T-helper 1 cell treated with Interleukin-12 subunit alpha and Interleukin-12 subunit beta and Interleukin-4 antibody, amounts not matched to agents 30 μg/mL and 1 μg/mL, for 36 hours (primary cell): ENCODE data around the gene PKNOX2.
A peak's percentile ranks its signal among the peaks of the same experiment; 100 is the strongest.

Experiments used
- H3K27ac Mint-ChIP-seq: one replicate; pipeline ENCODE4 v1.8.0; 2021; ENCODE audit warnings: mild to moderate bottlenecking, mixed read lengths
- H3K27me3 Mint-ChIP-seq: one replicate; pipeline ENCODE4 v1.8.0; 2021; ENCODE audit warnings: low read depth, mixed read lengths
- H3K36me3 Mint-ChIP-seq: one replicate; pipeline ENCODE4 v1.8.0; 2021; ENCODE audit warnings: low read depth, mixed read lengths
- H3K4me1 Mint-ChIP-seq: one replicate; pipeline ENCODE4 v1.8.0; 2021; ENCODE audit warnings: low read depth, mixed read lengths
- H3K4me3 Mint-ChIP-seq: one replicate; pipeline ENCODE4 v1.8.0; 2021; ENCODE audit warnings: mild to moderate bottlenecking, moderate library complexity, mixed read lengths
- H3K9me3 Mint-ChIP-seq: one replicate; pipeline ENCODE4 v1.8.0; 2021; ENCODE audit warnings: mixed read lengths

PKNOX2 gene

DNA sequence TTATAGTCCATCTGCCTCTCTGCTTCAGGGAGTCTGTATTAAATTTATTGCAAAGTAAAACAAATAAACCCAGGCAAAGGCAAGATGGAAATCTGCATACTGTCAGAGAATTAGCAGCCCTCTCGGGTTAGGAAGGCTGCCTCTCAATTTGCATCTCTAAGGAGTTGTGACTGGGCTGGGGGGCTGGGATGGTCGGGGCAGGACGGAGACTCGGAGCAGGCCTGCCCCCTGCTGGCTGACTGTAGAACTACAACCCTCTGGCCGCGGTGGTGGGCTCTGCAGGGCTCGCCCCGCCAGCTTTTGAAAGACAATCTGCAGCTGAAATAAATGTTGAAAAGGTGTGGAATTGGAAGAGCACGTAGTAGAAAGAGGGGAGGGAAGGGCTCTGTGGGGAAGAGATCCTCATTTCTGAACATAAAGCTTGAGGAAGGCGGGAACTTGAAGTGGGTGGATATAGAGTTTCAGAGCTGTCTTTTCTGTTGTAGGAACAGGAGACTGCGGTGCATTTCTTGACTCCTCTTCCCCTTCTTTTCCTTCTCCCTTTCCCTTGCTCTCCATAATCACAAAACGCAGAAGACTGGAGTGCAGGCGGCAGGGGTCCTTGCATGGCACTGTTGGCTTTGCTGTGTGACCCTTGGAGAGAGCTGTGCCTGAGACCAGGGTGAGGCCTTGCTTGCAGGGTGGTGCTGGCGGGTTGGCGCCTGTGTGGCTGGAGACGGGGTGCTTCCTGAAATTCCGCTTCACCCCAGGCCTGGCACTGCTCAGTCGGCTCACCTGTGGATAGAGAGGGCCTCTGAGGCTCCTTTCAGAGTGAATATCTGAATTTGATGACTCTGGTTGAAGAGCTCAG is 22.6 kb upstream of the PKNOX2 start:
- Mint-ChIP-seq H3K27me3 (peaks cover 20% of the 10 kb centered on the region), H3K9me3 (no peaks in the 10 kb centered on the region), H3K4me1 (peaks cover 2% of the 10 kb centered on the region), H3K36me3 (no peaks in the 10 kb centered on the region), H3K27ac (no peak overlapping the region), H3K4me3 (no peak overlapping the region)

DNA sequence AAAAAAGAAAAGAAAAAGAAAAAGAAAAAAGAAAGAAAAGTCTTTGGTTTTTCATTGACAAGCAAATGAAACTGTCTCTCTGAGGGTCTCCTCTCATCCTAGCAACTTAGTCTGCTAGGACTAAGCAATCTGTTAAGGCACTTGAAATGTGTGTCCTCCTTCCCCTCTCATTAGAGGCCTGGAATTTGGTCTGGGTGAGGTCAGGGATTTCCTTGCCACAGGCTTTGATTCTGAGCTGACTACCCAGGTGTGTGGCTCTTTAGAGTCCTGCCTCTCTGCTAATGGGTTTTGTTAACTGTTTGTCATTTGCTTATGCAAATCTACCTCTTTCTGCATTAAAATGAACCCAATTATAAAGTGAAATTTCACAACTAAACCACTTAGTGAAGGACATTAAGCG is 18.3 kb upstream of the PKNOX2 start:
- H3K4me1 Mint-ChIP-seq = peaks cover 2% of the 10 kb centered on the region
- H3K36me3 Mint-ChIP-seq = no peaks in the 10 kb centered on the region
- no peak overlapping the region for H3K27ac Mint-ChIP-seq
- no peaks in the 10 kb centered on the region for H3K9me3 Mint-ChIP-seq
- H3K4me3 Mint-ChIP-seq = no peak overlapping the region
- peaks cover 17% of the 10 kb centered on the region for H3K27me3 Mint-ChIP-seq

DNA sequence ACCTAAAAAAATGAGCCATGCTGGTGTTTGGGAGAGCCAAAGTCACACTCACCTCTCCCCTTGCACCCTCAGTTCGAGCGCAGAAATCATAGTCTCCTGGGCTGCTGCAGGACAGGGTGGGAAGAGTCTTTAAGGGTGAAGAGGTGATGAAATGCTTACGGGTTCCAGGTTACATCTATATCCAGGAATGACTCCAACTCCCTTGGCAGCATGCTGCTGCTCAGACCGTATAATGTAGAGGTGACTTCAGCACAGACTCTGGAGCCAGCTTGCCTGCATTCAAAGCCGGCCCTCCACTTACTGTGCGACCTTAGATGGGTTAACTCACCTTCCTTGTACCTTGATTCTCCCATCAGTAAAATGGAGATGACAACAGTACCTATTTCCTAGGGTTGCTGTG is 17.3 kb upstream of the PKNOX2 start:
- H3K9me3 Mint-ChIP-seq = no peaks in the 10 kb centered on the region
- peaks cover 14% of the 10 kb centered on the region for H3K27me3 Mint-ChIP-seq
- H3K27ac Mint-ChIP-seq = no peak overlapping the region
- no peaks in the 10 kb centered on the region for H3K4me1 Mint-ChIP-seq
- no peaks in the 10 kb centered on the region for H3K36me3 Mint-ChIP-seq
- no peak overlapping the region for H3K4me3 Mint-ChIP-seq

DNA sequence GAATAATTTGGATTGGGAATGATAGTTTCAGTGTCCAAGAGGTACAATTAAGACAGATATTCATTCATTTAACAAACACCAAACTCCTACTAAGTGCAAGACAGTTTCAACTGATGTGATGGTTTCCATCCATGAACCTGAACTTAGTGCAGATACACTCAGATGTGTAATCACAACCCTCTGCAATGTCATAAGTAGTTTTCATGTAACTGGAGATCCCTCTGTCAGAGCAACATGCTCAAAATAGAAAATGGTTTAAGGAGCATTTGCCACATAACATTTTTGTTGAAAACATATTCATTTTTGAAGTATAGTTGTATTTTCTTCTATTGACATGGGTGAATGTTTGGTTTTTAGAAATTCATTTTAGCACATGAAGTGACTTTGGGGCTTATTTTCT is 16.5 kb upstream of the PKNOX2 start:
- no peaks in the 10 kb centered on the region for H3K9me3 Mint-ChIP-seq
- H3K4me3 Mint-ChIP-seq = no peak overlapping the region
- no peaks in the 10 kb centered on the region for H3K4me1 Mint-ChIP-seq
- H3K27ac Mint-ChIP-seq = no peak overlapping the region
- H3K36me3 Mint-ChIP-seq = no peaks in the 10 kb centered on the region
- H3K27me3 Mint-ChIP-seq = peaks cover 14% of the 10 kb centered on the region

DNA sequence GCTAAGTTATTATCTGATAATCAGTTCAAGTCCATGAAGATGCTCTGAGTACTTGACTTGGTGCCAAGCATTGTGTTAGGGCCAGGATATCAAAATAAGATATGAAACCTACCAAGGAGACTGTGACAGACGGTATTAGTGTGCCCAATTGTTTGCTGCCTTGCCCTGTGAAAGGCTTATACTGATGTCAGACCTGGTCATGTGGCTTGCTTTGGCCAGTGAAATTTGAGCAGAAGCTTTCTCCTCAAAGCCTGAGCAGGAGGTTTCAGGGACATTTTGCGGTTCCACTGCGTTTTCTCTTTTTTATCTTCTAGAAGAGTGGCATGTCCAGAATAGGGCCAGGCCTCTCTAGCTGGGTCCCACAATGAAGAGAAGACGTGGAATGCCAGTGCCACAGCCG is 15.8 kb upstream of the PKNOX2 start:
- H3K9me3 Mint-ChIP-seq = no peaks in the 10 kb centered on the region
- no peak overlapping the region for H3K4me3 Mint-ChIP-seq
- peaks cover 14% of the 10 kb centered on the region for H3K27me3 Mint-ChIP-seq
- H3K27ac Mint-ChIP-seq = no peak overlapping the region
- no peaks in the 10 kb centered on the region for H3K4me1 Mint-ChIP-seq
- no peaks in the 10 kb centered on the region for H3K36me3 Mint-ChIP-seq

DNA sequence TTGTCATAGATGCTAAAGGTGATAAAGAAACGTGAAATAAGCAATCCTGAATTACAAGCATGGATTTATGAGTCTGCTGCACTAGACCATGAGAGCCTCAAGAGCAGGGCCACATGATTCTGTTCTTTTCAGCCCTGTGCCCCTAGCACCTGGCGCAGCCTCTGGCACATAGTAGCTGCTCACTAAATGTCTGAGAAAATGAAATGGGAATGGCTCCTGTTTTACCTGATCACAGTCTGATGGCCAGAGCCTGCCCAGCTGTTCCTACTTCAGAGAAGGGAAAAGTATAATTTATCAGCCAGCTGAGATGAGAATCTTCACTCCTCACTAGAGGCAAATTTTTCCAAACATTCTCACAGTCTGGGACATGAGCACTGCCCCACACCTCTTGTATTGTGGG is 10.7 kb upstream of the PKNOX2 start:
- H3K4me3 Mint-ChIP-seq = no peak overlapping the region
- H3K4me1 Mint-ChIP-seq = no peaks in the 10 kb centered on the region
- peaks cover 8% of the 10 kb centered on the region for H3K9me3 Mint-ChIP-seq
- no peaks in the 10 kb centered on the region for H3K36me3 Mint-ChIP-seq
- peaks cover 23% of the 10 kb centered on the region for H3K27me3 Mint-ChIP-seq
- no peak overlapping the region for H3K27ac Mint-ChIP-seq

DNA sequence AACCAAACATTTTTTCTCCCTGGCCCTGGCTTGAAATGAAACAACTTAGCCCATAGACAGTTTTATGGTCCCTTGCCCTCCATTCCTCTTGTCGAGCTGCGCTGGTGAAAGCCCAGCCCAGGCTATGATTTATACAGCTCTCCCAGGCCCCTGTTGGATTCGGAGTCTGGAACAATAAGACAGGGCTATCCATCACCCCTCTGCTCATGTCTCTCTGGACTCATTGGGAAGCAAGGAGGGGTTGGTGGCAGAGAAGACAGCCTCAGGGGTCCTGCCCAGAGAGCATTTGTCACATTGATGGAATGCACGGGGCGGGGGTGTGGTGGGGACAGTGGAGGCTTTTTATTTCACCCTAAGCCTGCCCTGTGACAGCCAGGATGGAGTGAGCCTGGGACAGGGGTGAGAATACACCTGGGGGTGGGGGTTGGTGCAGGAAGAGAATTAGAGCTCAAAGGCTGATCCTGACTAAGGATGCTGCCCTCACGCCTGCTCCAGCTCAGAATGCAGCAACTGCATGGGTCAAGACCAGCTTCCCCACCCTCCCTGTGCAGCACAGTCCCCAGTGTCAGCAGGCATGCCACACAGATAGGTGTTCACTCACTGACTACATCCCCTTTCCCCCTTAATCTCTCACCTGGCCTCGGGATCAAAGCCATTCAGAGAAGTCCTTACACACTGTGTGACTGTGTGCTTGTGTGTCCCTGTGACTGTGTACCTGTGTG is 10.0 kb upstream of the PKNOX2 start:
- Mint-ChIP-seq H3K9me3 (peaks cover 8% of the 10 kb centered on the region), H3K27ac (no peak overlapping the region), H3K4me1 (no peaks in the 10 kb centered on the region), H3K27me3 (peaks cover 23% of the 10 kb centered on the region), H3K4me3 (no peak overlapping the region), H3K36me3 (no peaks in the 10 kb centered on the region)

DNA sequence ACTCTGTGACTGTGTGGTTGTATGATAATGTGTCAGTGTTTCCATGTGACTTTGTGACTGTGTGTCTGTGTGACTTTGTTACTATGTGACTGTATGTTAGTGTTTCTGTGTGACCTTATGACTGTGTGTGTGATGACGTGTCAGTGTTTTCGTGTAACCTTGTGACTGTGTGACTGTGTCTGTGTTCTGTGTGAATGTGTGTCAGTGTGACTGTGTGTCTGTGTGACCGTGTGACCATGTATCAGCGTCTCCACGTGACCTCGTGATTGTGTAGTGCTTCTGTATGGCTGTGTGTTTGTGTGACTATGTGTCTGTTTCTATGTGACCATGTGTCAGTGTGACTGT is 9.5 kb upstream of the PKNOX2 start:
- H3K27me3 Mint-ChIP-seq = peaks cover 20% of the 10 kb centered on the region
- H3K36me3 Mint-ChIP-seq = no peaks in the 10 kb centered on the region
- no peak overlapping the region for H3K27ac Mint-ChIP-seq
- H3K4me1 Mint-ChIP-seq = no peaks in the 10 kb centered on the region
- peaks cover 8% of the 10 kb centered on the region for H3K9me3 Mint-ChIP-seq
- H3K4me3 Mint-ChIP-seq = no peak overlapping the region

DNA sequence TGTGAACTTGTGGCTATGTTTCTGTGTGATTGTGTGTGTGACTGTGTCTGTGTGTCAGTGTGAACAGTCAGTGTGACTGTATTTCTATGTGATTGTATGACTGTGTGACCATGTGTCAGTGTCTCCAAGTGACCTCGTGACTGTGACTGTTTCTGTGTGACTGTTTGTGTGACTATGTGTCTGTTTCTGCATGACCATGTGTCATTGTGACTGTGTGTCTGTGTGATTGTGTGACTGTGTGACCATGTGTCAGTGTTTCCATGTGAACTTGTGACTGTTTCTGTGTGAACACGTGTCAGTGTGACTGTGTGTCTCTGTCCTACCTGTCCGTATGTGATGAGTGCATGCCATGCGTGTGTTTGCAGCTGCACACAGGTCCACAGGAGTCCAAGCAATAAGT is 8.8 kb upstream of the PKNOX2 start:
- Mint-ChIP-seq H3K4me1 (no peaks in the 10 kb centered on the region), H3K27me3 (peaks cover 27% of the 10 kb centered on the region), H3K36me3 (no peaks in the 10 kb centered on the region), H3K27ac (no peak overlapping the region), H3K9me3 (peaks cover 8% of the 10 kb centered on the region), H3K4me3 (no peak overlapping the region)

DNA sequence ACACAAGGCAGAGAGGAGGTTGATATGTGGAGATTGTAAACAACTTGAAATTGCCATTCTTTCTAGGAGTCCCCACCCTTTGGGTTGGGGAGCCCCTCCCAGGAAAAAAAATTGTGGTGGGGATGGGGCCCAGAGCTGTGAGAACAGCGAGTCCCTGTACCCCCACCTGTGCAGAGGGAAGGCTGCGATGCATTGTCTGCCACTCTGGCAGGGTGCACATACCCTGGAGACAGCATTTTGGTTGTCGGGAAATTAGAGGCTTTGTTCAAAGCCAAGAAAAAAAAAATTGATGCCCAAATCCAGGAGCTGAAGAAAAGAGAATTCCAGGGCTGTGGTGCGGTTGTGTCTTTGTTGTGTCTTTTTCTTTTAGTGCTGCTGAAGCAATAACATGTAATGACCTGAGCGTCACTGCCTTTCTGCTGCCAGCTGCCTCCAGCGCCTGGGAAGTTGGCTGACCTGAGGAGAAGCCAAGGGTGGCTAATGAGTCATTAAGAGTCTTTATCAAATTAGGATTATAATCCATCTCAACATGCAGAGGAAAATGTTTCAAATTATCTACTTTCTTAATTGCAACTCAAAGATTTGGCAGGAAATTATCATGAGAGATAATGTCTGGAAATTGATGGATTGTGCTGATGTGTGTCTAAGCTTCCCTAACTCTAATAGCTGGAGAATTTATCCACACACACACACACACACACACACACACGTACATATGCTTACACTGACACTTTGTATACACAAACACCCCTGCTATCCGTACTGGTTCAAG is 8.0 kb upstream of the PKNOX2 start:
- Mint-ChIP-seq H3K27ac (no peak overlapping the region), H3K9me3 (peaks cover 8% of the 10 kb centered on the region), H3K27me3 (peaks cover 32% of the 10 kb centered on the region), H3K36me3 (no peaks in the 10 kb centered on the region), H3K4me1 (no peaks in the 10 kb centered on the region), H3K4me3 (no peak overlapping the region)

DNA sequence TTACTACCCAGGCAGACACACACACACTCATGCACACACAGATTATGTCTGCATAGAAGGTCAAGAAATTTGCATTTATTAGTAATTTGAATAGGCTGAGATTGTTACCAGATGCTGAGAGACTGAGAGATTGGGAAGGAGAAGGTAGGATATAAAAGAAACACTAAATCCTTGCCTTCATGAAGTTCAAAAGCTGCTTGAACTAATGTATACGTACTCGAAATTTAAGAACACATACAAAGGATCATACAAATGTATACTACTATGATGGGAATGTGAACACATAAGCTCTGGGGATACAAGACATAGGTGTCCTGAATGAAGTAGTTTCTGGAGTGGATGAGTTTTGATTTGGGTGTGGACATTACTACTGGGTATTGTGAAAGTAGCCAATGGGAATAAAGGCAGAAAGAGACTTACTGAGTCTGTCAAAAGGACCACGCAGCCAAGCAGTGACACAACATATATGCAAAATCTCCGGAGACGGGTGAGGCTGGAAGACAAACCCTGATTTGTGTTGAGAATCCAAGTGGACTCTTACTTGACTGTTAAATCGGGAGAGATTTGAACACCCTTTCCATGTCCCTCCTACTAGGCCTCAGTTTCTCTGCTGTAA is 7.3 kb upstream of the PKNOX2 start:
- Mint-ChIP-seq H3K36me3 (no peaks in the 10 kb centered on the region), H3K27ac (no peak overlapping the region), H3K4me1 (no peaks in the 10 kb centered on the region), H3K27me3 (peaks cover 39% of the 10 kb centered on the region), H3K9me3 (peaks cover 8% of the 10 kb centered on the region), H3K4me3 (no peak overlapping the region)

DNA sequence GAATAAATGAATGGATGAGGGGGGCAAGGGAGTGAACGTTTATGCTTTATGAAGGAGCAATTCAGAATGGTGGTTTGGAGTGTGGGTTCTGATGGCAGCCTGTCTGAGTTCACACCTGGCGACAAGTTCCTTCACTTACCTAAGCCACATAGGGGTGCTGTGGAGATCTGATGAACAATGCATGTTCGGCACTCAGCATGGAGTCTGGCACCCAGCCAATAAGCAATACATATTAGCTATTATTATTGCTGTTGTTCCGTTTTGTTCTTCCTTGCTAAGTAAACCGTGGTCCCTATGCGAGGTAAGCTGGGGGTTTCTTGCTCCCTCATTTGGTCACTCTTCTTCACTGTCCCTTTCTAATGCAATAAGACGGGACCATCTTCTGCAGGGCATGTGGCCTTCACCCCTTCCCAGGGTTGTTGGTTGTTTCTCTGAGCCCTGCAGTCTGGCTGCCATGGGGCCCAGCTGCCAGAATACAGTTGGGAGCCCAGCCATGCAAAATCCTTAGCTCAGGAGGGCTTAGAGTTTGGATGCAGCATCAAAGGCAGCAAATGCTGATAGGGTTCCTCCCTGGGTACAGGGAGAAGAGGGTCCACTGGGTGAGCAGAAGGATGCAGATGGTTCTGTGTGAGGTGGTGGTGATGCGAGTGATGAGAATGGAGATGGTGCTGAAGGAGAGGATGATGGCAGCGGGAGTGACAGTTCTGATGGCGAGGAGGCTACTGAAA is 6.4 kb upstream of the PKNOX2 start:
- peaks cover 48% of the 10 kb centered on the region for H3K27me3 Mint-ChIP-seq
- no peaks in the 10 kb centered on the region for H3K4me1 Mint-ChIP-seq
- peaks cover 8% of the 10 kb centered on the region for H3K9me3 Mint-ChIP-seq
- H3K4me3 Mint-ChIP-seq = no peak overlapping the region
- H3K36me3 Mint-ChIP-seq = no peaks in the 10 kb centered on the region
- H3K27ac Mint-ChIP-seq = peak overlapping the region; percentile 28

DNA sequence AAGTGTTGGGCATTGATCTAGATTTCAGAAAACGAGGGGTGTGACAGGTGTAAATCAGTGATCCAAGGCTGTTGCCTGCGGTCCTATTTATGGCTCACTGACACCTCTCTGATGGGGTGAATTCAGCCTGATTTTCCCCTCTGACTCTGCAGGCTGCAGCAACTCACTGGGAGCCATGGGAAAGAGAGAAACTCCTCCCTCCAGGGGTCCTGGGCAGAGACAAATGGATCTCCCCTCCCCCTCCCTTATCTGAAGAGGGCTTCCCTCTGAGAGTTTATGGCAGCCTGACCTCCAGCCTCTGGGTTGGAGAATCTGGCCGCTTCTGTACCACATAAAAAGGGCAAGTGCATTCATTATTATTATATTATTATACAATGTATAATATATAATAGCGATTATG is 1.8 kb upstream of the PKNOX2 start:
- Mint-ChIP-seq H3K27me3 (peaks cover 74% of the 10 kb centered on the region), H3K36me3 (peaks cover 2% of the 10 kb centered on the region), H3K9me3 (no peaks in the 10 kb centered on the region), H3K27ac (no peak overlapping the region), H3K4me3 (no peak overlapping the region), H3K4me1 (peaks cover 13% of the 10 kb centered on the region)
